ENCODE results near the gene ARHGEF39.

Gene ARHGEF39

DNA sequence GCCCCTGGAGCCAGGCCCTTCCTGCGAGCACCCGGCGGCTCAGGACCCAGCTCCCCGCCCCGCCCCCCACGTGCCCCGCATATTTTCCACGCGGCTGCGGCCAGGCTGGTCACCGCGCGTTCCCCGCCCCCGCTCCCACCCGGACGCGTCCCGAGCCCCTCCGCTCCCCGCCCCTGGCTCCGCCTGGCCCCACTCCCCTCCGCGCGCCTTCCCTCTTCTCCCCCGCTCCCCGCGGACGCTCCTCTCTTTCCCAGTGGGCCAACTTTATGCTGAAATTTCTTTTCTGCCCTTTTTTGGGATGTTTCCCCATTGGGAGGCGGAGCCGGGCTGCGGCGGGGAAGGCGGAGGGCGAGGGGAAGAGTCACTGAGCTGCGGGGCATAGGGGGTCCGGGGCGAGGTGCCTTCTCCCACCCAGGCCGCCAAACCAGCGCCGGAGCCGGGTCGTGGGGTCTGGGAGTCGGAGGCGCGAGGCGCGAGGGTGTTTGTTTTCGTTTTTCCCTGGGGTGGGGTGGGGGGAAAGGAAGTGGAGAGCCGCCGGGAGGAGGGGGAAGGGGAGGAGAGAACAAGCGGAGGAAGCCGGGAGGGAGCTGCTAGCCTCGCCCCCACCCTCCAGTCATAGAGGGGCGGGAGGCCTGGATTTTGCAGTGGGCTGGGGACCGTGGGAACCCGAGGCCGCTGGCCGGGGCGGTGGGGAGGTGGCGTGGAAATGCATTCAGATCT lies 25.8 kb upstream of the ARHGEF39 start:
- Histone ChIP-seq H3K4me2 (ENCODE audit: insufficient read depth, low read length, poor library complexity, severe bottlenecking) (peak overlapping the region; percentile 88), H3K4ac (ENCODE audit: low read length) (no peak overlapping the region), H3K9ac (ENCODE audit: low read depth, low read length, poor library complexity) (peak overlapping the region; percentile 95), H2BK15ac (ENCODE audit: low read length) (peak overlapping the region; percentile 62), H3K27ac (replicated peaks; ENCODE audit: low read length) (peak overlapping the region; percentile 59), H4K91ac (ENCODE audit: low read depth, low read length, poor library complexity) (peak overlapping the region; percentile 43), H4K8ac (ENCODE audit: low read depth, low read length) (peak overlapping the region; percentile 74), H3K27me3 (ENCODE audit: control insufficient read depth in 3 of 3, insufficient read depth in 3 of 3, low read depth in 1 of 3, low read length in 3 of 3) (no peaks in the 10 kb centered on the region), H3K18ac (ENCODE audit: low read length) (peak overlapping the region; percentile 99), H2BK120ac (ENCODE audit: low read depth, low read length) (peak overlapping the region; percentile 96), H2AFZ (ENCODE audit: low read length) (peak overlapping the region; percentile 99), H2AK5ac (ENCODE audit: low read depth, low read length) (peak overlapping the region; percentile 56), H3K14ac (ENCODE audit: low read length) (peak overlapping the region; percentile 47), H3K4me3 (ENCODE audit: low read length in 2 of 2) (peak overlapping the region; percentile 51 to 86), H2BK12ac (ENCODE audit: low read length) (no peak overlapping the region), H3K23ac (ENCODE audit: low read depth, low read length, poor library complexity) (peak overlapping the region; percentile 81), H3K36me3 (replicated peaks in 1 of 2; ENCODE audit: control insufficient read depth in 2 of 2, insufficient read depth in 2 of 2, low read length in 2 of 2) (peaks cover 3% of the 10 kb centered on the region in 2 donors), H2BK5ac (ENCODE audit: low read length) (peak overlapping the region; percentile 48), H3K9me3 (replicated peaks in 1 of 2; ENCODE audit: control insufficient read depth in 2 of 2, insufficient read depth in 1 of 2, low read depth in 1 of 2, low read length in 2 of 2) (no peaks in the 10 kb centered on the region), H3K79me1 (ENCODE audit: low read depth, low read length) (peaks cover 6% of the 10 kb centered on the region), H3K4me1 (ENCODE audit: control insufficient read depth in 2 of 2, insufficient read depth in 1 of 2, low read depth in 1 of 2, low read length in 2 of 2) (peaks cover 12 to 21% of the 10 kb centered on the region in 2 donors)
- no CpG with 5 or more reads among the region's 61 CpGs for WGBS, 2 donors (ENCODE audit: extremely low coverage in 2 of 2, insufficient read length in 2 of 2, insufficient replicate concordance in 1 of 2)
- peak; percentile 30 for DNase-seq (ENCODE audit: low spot score)

DNA sequence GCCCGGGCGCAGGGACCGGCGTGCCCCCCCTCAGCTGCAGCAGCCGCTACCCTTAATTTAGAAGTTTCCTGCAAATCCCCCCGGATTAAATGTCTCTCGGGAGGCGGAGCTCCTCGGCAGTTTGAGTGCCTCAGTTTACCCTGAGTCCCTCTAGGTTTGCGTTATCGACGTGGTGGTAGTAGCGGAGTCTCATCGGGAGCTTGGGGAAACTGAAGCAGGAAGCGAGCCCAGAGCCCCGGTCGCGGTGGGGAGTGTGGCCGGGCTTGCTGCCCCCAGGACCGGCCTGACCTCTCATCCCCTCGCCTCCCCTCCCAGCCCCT lies 25.3 kb upstream of the ARHGEF39 start:
- Histone ChIP-seq H3K4me3 (ENCODE audit: low read length in 2 of 2) (peak overlapping the region; percentile 51 to 86), H3K14ac (ENCODE audit: low read length) (no peak overlapping the region), H3K4me1 (ENCODE audit: control insufficient read depth in 2 of 2, insufficient read depth in 1 of 2, low read depth in 1 of 2, low read length in 2 of 2) (peaks cover 12 to 21% of the 10 kb centered on the region in 2 donors), H3K9ac (ENCODE audit: low read depth, low read length, poor library complexity) (peak overlapping the region; percentile 72), H2BK15ac (ENCODE audit: low read length) (no peak overlapping the region), H2BK12ac (ENCODE audit: low read length) (no peak overlapping the region), H3K4ac (ENCODE audit: low read length) (no peak overlapping the region), H2AK5ac (ENCODE audit: low read depth, low read length) (peak overlapping the region; percentile 76), H4K8ac (ENCODE audit: low read depth, low read length) (no peak overlapping the region), H3K79me1 (ENCODE audit: low read depth, low read length) (peaks cover 6% of the 10 kb centered on the region), H3K27ac (replicated peaks; ENCODE audit: low read length) (peak overlapping the region; percentile 59), H2BK120ac (ENCODE audit: low read depth, low read length) (no peak overlapping the region), H2AFZ (ENCODE audit: low read length) (peak overlapping the region; percentile 99), H3K23ac (ENCODE audit: low read depth, low read length, poor library complexity) (peak overlapping the region; percentile 81), H3K36me3 (replicated peaks in 1 of 2; ENCODE audit: control insufficient read depth in 2 of 2, insufficient read depth in 2 of 2, low read length in 2 of 2) (peaks cover 2 to 5% of the 10 kb centered on the region in 2 donors), H3K18ac (ENCODE audit: low read length) (peak overlapping the region; percentile 99), H4K91ac (ENCODE audit: low read depth, low read length, poor library complexity) (no peak overlapping the region), H3K4me2 (ENCODE audit: insufficient read depth, low read length, poor library complexity, severe bottlenecking) (peak overlapping the region; percentile 88), H3K27me3 (ENCODE audit: control insufficient read depth in 3 of 3, insufficient read depth in 3 of 3, low read depth in 1 of 3, low read length in 3 of 3) (no peaks in the 10 kb centered on the region), H3K9me3 (replicated peaks in 1 of 2; ENCODE audit: control insufficient read depth in 2 of 2, insufficient read depth in 1 of 2, low read depth in 1 of 2, low read length in 2 of 2) (no peaks in the 10 kb centered on the region), H2BK5ac (ENCODE audit: low read length) (peak overlapping the region; percentile 91)
- peak; percentile 47 for DNase-seq (ENCODE audit: low spot score)
- no CpG with 5 or more reads among the region's 21 CpGs for WGBS, 2 donors (ENCODE audit: extremely low coverage in 2 of 2, insufficient read length in 2 of 2, insufficient replicate concordance in 1 of 2)

DNA sequence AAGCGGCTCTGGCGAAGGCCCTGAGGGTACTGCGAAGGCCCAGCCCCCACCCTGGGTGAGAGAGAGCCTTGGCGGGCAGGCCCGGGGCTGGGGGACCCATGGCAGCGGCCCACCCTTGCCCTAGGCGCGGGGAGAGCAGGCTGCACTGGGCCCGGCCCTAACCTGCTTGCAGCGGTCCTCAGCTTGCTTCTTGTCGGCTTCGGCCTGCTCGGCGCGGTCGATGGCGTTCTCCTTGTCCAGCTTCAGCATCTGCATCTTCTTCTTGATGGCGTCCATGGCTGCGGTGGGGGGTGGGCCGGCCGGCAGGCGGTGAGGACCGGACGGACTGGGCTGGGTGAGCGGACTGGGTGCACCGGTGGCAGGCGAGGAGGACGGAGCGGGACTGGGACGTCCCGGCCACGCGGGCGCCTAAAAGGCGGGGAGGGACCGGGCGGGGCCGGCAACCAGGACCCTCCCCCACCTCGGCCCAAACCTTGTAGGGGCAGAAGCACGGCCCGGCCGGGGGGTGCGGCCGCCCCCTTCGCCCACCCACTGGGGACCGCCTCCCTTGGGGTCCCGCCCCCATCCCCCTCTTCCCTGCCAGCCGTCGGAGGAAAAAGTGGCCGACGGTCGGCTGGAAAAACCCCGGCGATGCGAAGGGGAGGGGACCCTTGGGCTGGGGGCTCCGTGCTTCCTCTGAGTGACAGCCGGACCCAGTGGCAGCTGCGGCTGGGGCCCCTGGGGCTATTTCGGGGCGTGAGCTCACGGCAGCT lies 24.7 kb upstream of the ARHGEF39 start, which contains the start of gene TPM2:
TSS of gene TPM2 (minus strand) at position 384 of the 752 bp plus-strand sequence. CDS start at position 276, 108 bp downstream.
- Histone ChIP-seq H2BK12ac (ENCODE audit: low read length) (peak within 1 kb of the TSS; percentile 79), H3K4me3 (ENCODE audit: low read length in 2 of 2) (peak within 1 kb of the TSS; percentile 51 to 86), H3K4me1 (ENCODE audit: control insufficient read depth in 2 of 2, insufficient read depth in 1 of 2, low read depth in 1 of 2, low read length in 2 of 2) (peaks cover 12 to 21% of the 10 kb centered on the region in 2 donors), H4K8ac (ENCODE audit: low read depth, low read length) (peak within 1 kb of the TSS; percentile 77), H3K4ac (ENCODE audit: low read length) (peak within 1 kb of the TSS; percentile 100), H3K36me3 (replicated peaks in 1 of 2; ENCODE audit: control insufficient read depth in 2 of 2, insufficient read depth in 2 of 2, low read length in 2 of 2) (peaks cover 7 to 11% of the 10 kb centered on the region in 2 donors), H3K23ac (ENCODE audit: low read depth, low read length, poor library complexity) (peak within 1 kb of the TSS; percentile 99), H3K14ac (ENCODE audit: low read length) (peak within 1 kb of the TSS; percentile 99), H3K18ac (ENCODE audit: low read length) (peak within 1 kb of the TSS; percentile 99), H3K9me3 (replicated peaks in 1 of 2; ENCODE audit: control insufficient read depth in 2 of 2, insufficient read depth in 1 of 2, low read depth in 1 of 2, low read length in 2 of 2) (no peaks in the 10 kb centered on the region), H2AK5ac (ENCODE audit: low read depth, low read length) (peak within 1 kb of the TSS; percentile 76), H2BK120ac (ENCODE audit: low read depth, low read length) (peak within 1 kb of the TSS; percentile 96), H2BK15ac (ENCODE audit: low read length) (peak within 1 kb of the TSS; percentile 89), H2BK5ac (ENCODE audit: low read length) (peak within 1 kb of the TSS; percentile 91), H3K4me2 (ENCODE audit: insufficient read depth, low read length, poor library complexity, severe bottlenecking) (peak within 1 kb of the TSS; percentile 88), H4K91ac (ENCODE audit: low read depth, low read length, poor library complexity) (peak within 1 kb of the TSS; percentile 43), H2AFZ (ENCODE audit: low read length) (peak within 1 kb of the TSS; percentile 99), H3K27me3 (ENCODE audit: control insufficient read depth in 3 of 3, insufficient read depth in 3 of 3, low read depth in 1 of 3, low read length in 3 of 3) (no peaks in the 10 kb centered on the region), H3K79me1 (ENCODE audit: low read depth, low read length) (peaks cover 6% of the 10 kb centered on the region), H3K9ac (ENCODE audit: low read depth, low read length, poor library complexity) (peak within 1 kb of the TSS; percentile 98), H3K27ac (replicated peaks; ENCODE audit: low read length) (peak within 1 kb of the TSS; percentile 65)
- DNase-seq (ENCODE audit: low spot score): peak; percentile 58
- WGBS, 2 donors (ENCODE audit: extremely low coverage in 2 of 2, insufficient read length in 2 of 2, insufficient replicate concordance in 1 of 2): no CpG with 5 or more reads among the region's 61 CpGs

Data from neuronal stem cell (in vitro differentiated cells).